HS-5 (cell line): ENCODE results near the gene SLC16A2.
"Not testable (repeated sequence)": the region's sequence is repeated elsewhere in the genome, so short reads cannot be mapped to it uniquely, and the experiment has no call there.

ENCODE experiments used
- DNase-seq: peaks from one replicate; pipeline ENCODE4 v3.0.0-alpha.2; 2012; ENCODE audit warnings: low read depth

SLC16A2 gene

GRCh38 chrX:74506317-74507115 lies 85.2 kb downstream of the SLC16A2 start:
- DNase-seq = no peak

GRCh38 chrX:74507191-74507590 lies 85.9 kb downstream of the SLC16A2 start:
- DNase-seq = no peak

- no peak for DNase-seq
Observed at GRCh38 chrX:74509989-74510388, 88.7 kb downstream of the SLC16A2 start.

GRCh38 chrX:74510401-74510800 lies 89.1 kb downstream of the SLC16A2 start:
- DNase-seq = no peak

- no peak for DNase-seq
Observed at GRCh38 chrX:74511704-74512103, 90.4 kb downstream of the SLC16A2 start.

GRCh38 chrX:74514384-74514783 lies 93.1 kb downstream of the SLC16A2 start:
- no peak for DNase-seq

- DNase-seq = no peak
Observed at GRCh38 chrX:74515356-74515755, 94.1 kb downstream of the SLC16A2 start.

GRCh38 chrX:74516013-74516412 lies 94.7 kb downstream of the SLC16A2 start:
- not testable (repeated sequence) for DNase-seq

GRCh38 chrX:74519870-74520269 lies 98.6 kb downstream of the SLC16A2 start:
- DNase-seq = no peak

- DNase-seq = no peak
Observed at GRCh38 chrX:74520291-74520690, 99.0 kb downstream of the SLC16A2 start.

- DNase-seq = no peak
Observed at GRCh38 chrX:74520896-74521295, 99.6 kb downstream of the SLC16A2 start.

- no peak for DNase-seq
Observed at GRCh38 chrX:74521961-74522751, 100.9 kb downstream of the SLC16A2 start.

- no peak for DNase-seq
Observed at GRCh38 chrX:74523224-74523623, 101.9 kb downstream of the SLC16A2 start.

GRCh38 chrX:74523870-74524735 lies 102.8 kb downstream of the SLC16A2 start:
- DNase-seq = no peak

- no peak for DNase-seq
Observed at GRCh38 chrX:74525116-74525515, 103.8 kb downstream of the SLC16A2 start.

GRCh38 chrX:74526764-74527163 lies 105.5 kb downstream of the SLC16A2 start:
- no peak for DNase-seq

- no peak for DNase-seq
Observed at GRCh38 chrX:74527350-74527749, 106.1 kb downstream of the SLC16A2 start.

GRCh38 chrX:74529311-74529710 lies 108.0 kb downstream of the SLC16A2 start:
- no peak for DNase-seq

GRCh38 chrX:74531081-74531480 lies 109.8 kb downstream of the SLC16A2 start:
- no peak for DNase-seq

- no peak for DNase-seq
Observed at GRCh38 chrX:74534569-74535038, 113.3 kb downstream of the SLC16A2 start.

- no peak for DNase-seq
Observed at GRCh38 chrX:74535086-74535407, 113.8 kb downstream of the SLC16A2 start.

- DNase-seq = no peak
Observed at GRCh38 chrX:74535408-74536151, 114.3 kb downstream of the SLC16A2 start.
